GM21367 (cell line): Measurements from ENCODE around the gene INTS15.
"Not testable (repeated sequence)": the region's sequence is repeated elsewhere in the genome, so short reads cannot be mapped to it uniquely, and the experiment has no call there.

Experiments
- ATAC-seq: cut with Tn5 transposase; IDR thresholded peaks from one replicate; pipeline ENCODE4 v1.9.1; 2021; ENCODE audit not compliant: unreplicated experiment

The INTS15 gene

DNA sequence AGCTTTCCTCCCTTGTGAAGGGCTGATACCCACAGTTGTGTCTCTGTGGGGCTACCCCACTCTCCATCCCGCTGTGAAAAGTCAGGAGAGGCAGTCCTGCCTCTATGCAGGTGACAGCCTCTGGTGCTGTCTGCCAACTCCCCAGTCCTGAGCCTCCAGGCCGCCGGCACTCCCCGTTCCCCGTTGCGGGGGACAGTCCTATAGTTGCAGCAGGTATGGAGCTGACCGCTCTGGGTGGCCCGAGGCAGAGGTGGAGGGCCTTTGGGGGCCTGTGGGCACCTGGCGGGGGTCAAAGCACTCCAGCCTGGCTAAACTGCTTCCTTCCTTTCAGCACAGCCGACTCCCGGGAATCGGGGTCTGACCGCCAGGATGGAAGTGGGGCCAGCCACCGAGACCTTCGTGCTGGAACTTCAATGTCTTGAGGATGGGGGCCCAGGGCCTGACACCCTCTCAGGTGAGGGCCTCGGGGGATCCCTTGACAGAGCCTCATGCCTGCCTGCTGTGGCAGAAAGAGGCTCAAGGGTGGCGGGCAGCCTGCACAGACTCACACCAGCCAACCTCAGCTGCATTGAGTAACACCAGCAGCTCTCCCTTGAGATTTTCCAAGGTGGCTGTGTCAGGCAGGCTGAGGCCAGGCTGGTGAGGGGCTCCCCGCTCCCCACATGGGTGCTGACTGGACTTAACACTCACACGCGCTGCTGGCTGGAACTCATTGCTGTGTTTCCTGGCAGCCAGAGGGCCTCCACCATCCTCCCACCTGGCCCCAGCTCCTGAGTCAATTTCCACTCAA is 27.2 kb downstream of the INTS15 start:
- ATAC-seq: no peak

DNA sequence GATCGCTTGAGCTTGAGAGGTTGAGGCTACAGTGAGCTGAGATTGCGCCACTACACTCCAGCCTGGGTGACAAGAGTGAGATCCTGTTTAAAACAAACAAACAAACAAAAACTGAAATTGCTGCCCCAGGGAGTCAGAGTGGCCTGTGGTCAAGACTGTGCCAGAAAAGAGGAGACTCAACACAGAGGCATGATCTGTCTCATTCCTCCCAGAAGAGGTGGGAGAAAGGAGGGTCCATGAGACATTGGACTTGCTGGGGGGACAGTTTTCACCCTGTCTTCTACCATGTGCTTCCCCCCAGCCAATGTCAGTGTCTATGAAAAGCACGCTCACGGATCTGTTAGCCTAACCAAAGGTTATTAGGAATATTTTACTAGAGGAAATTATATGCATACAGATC is 28.8 kb downstream of the INTS15 start:
- ATAC-seq: no peak

DNA sequence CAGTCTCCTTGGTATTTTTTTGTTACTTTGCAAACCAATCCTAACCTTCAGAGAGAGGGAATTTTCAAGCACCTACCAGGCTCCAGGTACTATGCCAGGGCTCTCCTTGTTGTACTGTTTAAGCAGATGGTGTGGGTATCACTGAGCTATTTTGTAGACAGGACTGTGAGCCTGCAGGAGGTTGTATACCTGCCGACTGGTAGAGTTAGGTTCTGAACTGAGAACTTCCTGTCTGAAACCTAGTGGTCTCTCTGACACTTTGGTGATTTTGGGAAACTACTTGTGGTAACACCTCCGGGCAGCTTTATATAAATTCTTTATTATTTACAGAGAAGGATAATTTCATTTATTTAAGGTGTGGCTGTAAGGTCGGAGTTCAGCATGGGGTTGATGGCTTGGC is 30.1 kb downstream of the INTS15 start:
- ATAC-seq: no peak

- no peak for ATAC-seq
These were observed 31.6 kb downstream of the INTS15 start for GRCh38 chr7:6621195-6622133.

DNA sequence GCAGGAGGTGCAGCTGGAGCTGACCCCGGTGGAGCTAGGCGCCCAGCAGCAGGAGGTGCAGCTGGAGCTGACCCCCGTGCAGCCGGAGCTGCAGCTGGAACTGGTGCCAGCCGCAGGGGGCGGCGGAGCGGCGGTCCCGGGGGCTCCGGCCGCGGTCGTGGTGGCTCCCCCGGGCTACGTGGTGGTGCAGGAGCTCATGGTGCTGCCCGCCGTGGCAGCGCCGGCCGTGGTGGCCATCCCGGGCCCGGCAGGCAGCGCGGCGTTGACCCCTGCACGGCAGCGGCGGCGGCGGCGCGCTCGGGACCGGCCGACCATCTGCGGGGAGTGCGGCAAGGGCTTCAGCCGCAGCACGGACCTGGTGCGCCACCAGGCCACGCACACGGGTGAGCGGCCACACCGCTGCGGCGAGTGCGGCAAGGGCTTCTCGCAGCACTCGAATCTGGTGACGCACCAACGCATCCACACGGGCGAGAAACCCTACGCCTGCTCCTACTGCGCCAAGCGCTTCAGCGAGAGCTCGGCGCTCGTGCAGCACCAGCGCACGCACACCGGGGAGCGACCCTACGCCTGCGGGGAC is 32.4 kb downstream of the INTS15 start:
- no peak for ATAC-seq

DNA sequence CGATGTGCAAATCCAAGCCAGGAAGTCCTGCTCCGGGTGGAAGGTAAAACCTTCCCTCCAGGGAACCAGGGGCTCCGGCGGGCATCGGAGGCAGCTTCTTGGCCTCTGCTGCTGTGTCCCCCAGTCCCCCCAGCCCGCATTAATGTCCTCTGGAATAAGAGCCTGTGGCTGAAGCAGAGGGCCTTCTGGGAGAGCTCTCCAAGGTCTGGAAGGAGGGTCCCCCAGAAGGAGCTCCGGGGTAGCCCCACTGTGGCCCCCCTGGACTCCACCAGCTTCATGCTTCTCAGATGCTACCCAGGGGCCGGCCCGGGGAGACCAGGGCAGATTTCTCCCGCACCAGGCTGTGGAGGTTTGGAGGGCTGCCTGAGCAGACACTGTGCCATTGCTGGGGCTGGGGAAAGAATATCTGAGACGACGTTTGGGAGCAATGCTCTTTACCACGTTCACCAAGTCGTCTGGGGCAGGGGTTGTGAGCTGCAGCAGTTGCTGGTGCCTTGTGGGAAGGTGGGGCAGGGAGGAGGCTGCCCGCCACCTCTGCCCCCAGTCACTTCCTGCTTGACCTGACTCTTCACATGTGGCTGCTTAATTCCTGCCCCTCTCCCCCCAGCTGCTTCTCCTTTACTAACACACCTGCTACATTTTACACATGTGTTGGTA is 33.9 kb downstream of the INTS15 start:
- no peak for ATAC-seq

DNA sequence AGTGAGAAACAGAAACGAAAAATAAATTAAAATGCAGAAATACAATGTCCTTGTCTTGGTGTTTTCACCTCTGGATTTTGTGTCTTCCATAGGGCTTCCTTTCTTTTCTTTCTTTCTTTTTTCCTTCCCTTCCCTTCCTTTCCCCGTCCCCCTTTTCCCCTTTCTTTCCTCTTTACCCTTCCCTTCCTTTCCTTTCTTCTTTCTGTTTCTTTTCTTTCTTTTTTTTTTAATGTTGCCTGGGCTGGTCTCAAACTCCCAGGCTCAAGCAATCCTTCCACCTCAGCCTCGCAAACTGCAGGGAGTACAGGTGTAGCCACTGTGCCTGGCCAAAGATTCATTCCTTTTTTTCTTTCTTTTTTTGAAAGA is 34.4 kb downstream of the INTS15 start:
- ATAC-seq: no peak

- ATAC-seq: no peak
These were observed 38.2 kb downstream of the INTS15 start for GRCh38 chr7:6628045-6628444.

DNA sequence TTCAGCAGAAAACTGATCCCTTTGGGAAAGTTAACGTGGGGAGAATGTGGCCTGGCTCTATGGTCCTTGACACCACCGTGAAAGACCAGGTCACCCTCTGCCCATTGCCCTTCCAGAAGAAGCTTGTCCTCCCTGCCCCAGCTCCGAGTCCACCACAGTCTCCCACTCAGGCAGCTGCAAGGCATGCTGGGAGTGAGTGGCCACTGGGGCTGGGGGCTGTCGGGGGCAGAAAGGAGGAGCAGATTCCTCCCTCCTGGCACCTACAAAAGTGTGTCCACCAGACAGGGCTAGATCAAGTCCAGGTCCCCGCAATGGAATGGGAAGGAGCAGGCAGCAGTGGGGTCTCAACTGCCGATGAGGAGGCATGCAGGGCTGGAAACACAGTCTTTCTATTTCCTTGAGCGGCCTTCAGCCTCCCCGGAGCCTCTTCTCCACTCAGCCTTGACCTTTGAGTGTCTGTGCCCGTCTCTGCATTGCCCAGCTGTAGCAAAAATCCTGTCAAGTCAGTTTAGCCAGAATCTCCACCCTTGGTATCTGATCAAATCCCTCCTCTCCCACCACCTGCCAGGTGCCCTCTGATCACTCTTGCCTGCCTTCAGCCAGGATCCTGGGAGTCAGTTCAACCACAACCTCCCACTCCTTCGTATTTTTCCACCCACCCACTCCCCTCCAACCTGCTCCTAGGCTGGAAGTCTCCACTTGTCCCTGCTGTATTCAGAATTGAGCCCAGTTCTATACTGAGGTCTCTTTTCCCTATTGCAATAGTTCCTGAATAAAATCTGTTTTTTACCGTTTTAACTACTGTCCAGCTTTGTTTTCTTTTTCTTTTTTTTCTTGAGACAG is 40.4 kb downstream of the INTS15 start:
- no peak for ATAC-seq

DNA sequence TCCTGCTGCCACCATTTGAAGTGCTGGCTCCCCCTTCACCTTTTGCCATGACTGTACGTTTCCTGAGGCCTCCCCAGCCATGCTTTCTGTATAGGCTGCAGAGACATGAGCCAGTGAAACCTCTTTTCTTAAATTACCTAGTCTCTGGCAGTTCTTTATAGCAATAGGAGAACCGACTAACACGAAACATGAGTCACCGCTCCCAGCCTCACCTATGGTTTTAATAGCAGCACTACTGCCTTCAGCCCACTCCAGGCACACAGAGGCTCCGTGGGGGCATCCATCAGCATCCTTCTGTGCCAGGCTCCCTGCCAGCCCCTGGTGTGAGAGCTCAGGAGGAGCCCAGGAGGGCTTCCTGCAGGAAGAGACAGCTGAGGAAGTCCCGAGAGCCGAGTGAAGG is 41.8 kb downstream of the INTS15 start:
- ATAC-seq: no peak

DNA sequence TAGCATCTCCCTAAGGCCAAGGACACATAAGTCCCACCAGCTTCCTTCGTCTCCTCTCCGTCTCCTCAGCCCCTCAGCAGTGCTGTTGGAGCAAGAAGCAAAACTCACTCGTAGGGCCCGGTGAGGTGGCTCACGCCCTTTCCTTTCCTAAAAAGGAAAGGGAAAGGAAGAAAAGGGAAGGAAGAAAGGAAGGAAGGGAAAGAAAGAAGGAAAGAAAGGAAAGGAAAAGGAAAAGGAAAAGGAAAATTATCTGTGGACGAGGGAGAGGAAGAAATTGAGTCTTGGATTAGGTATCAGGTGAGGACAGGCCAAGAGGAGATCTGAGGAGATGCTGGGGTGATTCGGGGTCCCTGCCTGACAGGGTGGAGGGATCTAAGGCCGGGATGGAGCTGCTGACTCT is 44.2 kb downstream of the INTS15 start:
- no peak for ATAC-seq

DNA sequence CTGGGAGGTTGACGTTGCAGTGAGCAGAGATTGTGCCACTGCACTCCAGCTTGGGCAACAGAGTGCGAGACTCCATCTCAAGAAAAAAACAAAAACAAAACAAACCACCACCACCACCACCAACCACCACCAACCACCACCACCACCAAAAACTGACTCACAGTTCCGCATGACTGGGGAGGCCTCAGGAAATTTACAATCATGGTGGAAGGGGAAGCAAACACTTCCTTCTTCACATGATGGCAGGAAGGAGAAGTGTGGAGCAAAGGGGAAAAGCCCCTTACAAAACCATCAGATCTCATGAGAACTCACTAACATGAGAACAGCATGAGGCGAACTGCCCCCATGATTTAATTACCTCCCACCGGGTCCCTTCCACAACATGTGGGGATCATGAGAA is 45.1 kb downstream of the INTS15 start:
- ATAC-seq: not testable (repeated sequence)

GRCh38 chr7:6636741-6637543 is 47.1 kb downstream of the INTS15 start, which contains the start of gene ZNF316:
ZNF316 (plus strand) TSS chr7:6637318; CDS start chr7:6642410, 5,092 bp downstream.
- peak; percentile 43 for ATAC-seq

- ATAC-seq: peak; percentile 77
These were observed 47.9 kb downstream of the INTS15 start for GRCh38 chr7:6637544-6638229.

DNA sequence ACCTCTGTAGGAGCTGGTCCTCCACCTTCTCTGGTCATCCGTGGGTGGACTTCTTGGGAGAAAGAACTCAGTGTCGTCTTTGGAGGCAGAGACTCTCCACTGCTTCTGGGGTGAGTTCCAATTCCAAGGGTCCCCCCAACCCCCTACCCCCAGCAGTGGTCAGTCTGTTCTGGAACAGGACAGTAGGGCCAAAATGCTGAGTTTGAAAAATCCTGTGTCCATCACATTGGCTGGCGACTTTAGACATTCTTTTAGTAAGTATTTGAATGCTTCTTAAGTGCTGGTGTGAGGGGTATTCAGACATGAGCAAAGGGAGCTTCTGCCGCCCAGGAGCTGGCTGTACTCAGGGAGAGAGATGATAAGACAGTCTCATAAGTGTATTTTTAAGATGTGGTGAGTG is 49.2 kb downstream of the INTS15 start:
- ATAC-seq: no peak

GRCh38 chr7:6639627-6640026 is 49.8 kb downstream of the INTS15 start:
- ATAC-seq: no peak

GRCh38 chr7:6640246-6640721 is 50.5 kb downstream of the INTS15 start:
- ATAC-seq: no peak

GRCh38 chr7:6641305-6642035 is 51.6 kb downstream of the INTS15 start:
- no peak for ATAC-seq
